K562 (cell line): ENCODE results near the gene TOM1L1. TPM values are rescaled to one million over a fixed set of nuclear protein-coding genes. Genes with fewer than 3 reads are reported as not detected.

Experiments used
- ATAC-seq: fragments of 200-7000 bp; cut with Tn5 transposase; 3 replicates; pipeline ENCODE4 v1.9.1; 2020; ENCODE audit warnings: moderate library complexity
- BruUV-seq: library from RNA; stranded (reverse); fragments of 400-500 nt; replicated peaks from 2 replicates; lab custom pipeline; 2021; lab: Mats Ljungman, UMichigan
- CTCF ChIA-PET: fragments of 300-600 bp; formaldehyde crosslinking; extraction: SDS; loops from one replicate; lab custom pipeline; 2021; ENCODE audit warnings: low intra/inter-chr PET ratio; lab: Yijun Ruan, JAX
- POLR2A ChIA-PET: fragments of 300-600, 350-650 bp; sonication (Branson Sonifier 250); formaldehyde crosslinking; extraction: SDS; loops from one replicate; lab custom pipeline; 2021; ENCODE audit warnings: antibody characterized with exemption, inconsistent platforms; lab: Yijun Ruan, JAX
- DNase-seq, 4 experiments: peaks; one replicate each; pipeline versions ENCODE4 v3.0.0 to v3.0.0-alpha.2; 2011 to 2018; ENCODE audit warnings: low spot score in 3 of 4, mixed read lengths in 3 of 4; ENCODE audit errors: extremely low read depth in 1 of 4
- FAIRE-seq: peaks from 2 replicates; lab custom pipeline; 2011; peaks lifted over from hg19 to GRCh38; lab: Jason Lieb, UNC
- H2AFZ ChIP-seq: 2 replicates; pipeline ENCODE4 v1.6.0; 2011; ENCODE audit warnings: low read depth, low read length, control low read depth, inconsistent platforms
- H3K27ac ChIP-seq: fragments of 200-600 bp; 3 replicates; pipeline ENCODE4 v1.8.0; 2011; ENCODE audit warnings: low read depth, mild to moderate bottlenecking, control low read depth, inconsistent platforms, low read length, moderate library complexity, mixed read lengths; ENCODE audit errors: extremely low read depth
- H3K27me3 ChIP-seq, 2 experiments: fragments of 300-600 bp in 1 of 2; 2 replicates in 1 of 2; 3 replicates in 1 of 2; pipeline versions ENCODE4 v1.6.0 to v1.8.0; 2011; ENCODE audit warnings: inconsistent platforms in 2 of 2, low read length in 2 of 2, mild to moderate bottlenecking in 1 of 2, mixed read lengths in 1 of 2, moderate library complexity in 1 of 2; ENCODE audit not compliant: control insufficient read depth in 2 of 2, insufficient read depth in 2 of 2
- H3K36me3 ChIP-seq: fragments of 300-600 bp; 3 replicates; pipeline ENCODE4 v1.8.0; 2011; ENCODE audit warnings: mild to moderate bottlenecking, low read length, inconsistent platforms; ENCODE audit not compliant: control insufficient read depth, insufficient read depth
- H3K4me1 ChIP-seq, 2 experiments: fragments of 200-600 bp in 1 of 2; replicated peaks in 1 of 2; 2 replicates in 1 of 2; 3 replicates in 1 of 2; pipeline versions ENCODE4 v1.5.1 to v1.8.0; 2011; ENCODE audit warnings: inconsistent platforms in 2 of 2, low read length in 2 of 2, mild to moderate bottlenecking in 1 of 2, mixed read lengths in 1 of 2, moderate library complexity in 1 of 2; ENCODE audit not compliant: control insufficient read depth in 2 of 2, insufficient read depth in 2 of 2
- H3K4me2 ChIP-seq: 2 replicates; pipeline ENCODE4 v1.6.1; 2011; ENCODE audit warnings: low read length, control low read depth, inconsistent platforms, mixed read lengths; ENCODE audit not compliant: insufficient read depth
- H3K4me3 ChIP-seq: fragments of 200-600 bp; sonication (generic), shearing (Covaris generic); 2 replicates; pipeline ENCODE4 v1.5.1; 2016; ENCODE audit warnings: control low read depth, inconsistent platforms
- H3K79me2 ChIP-seq: fragments of 200-600 bp; 3 replicates; pipeline ENCODE4 v1.8.0; 2011; ENCODE audit warnings: low read length, inconsistent platforms; ENCODE audit not compliant: control insufficient read depth, insufficient read depth
- H3K9ac ChIP-seq, 2 experiments: 2 replicates each; pipeline versions ENCODE4 v1.6.0 to v1.6.1; 2011; ENCODE audit warnings: low read depth in 2 of 2, low read length in 2 of 2, control low read depth in 1 of 2, inconsistent platforms in 1 of 2, mild to moderate bottlenecking in 1 of 2, mixed read lengths in 1 of 2; ENCODE audit not compliant: insufficient read depth in 1 of 2
- H3K9me1 ChIP-seq: one replicate; pipeline ENCODE4 v1.6.0; 2011; ENCODE audit warnings: inconsistent platforms, mild to moderate bottlenecking, low read length, moderate library complexity; ENCODE audit not compliant: control insufficient read depth, insufficient read depth
- H3K9me3 ChIP-seq: replicated peaks from 2 replicates; pipeline ENCODE4 v1.5.1; 2011; ENCODE audit warnings: low read depth, low read length, inconsistent platforms; ENCODE audit not compliant: control insufficient read depth, insufficient read depth
- H4K20me1 ChIP-seq: replicated peaks from 2 replicates; pipeline ENCODE4 v1.6.1; 2011; ENCODE audit warnings: low read length, inconsistent platforms, mixed read lengths; ENCODE audit not compliant: control insufficient read depth, insufficient read depth
- CHD2 ChIP-seq: IDR thresholded peaks from 2 replicates; pipeline ENCODE4 v1.6.1; 2011; ENCODE audit warnings: low read depth, low read length
- KLF13 ChIP-seq: fragments of 450-650 bp; IDR thresholded peaks from 2 replicates; pipeline ENCODE4 v1.6.1; 2016; ENCODE audit warnings: missing genetic modification characterization, low read depth, mild to moderate bottlenecking, missing compliant biosample characterization, moderate library complexity, borderline replicate concordance
- PREB ChIP-seq: sonication (generic); formaldehyde crosslinking; IDR thresholded peaks from 2 replicates; pipeline ENCODE4 v1.8.1; 2023; ENCODE audit warnings: mild to moderate bottlenecking, missing genetic modification reagents
- PURB ChIP-seq: sonication (generic); formaldehyde crosslinking; IDR thresholded peaks from 2 replicates; pipeline ENCODE4 v1.9.0; 2021; ENCODE audit warnings: low read depth, mild to moderate bottlenecking, missing genetic modification reagents
- SMAD2 ChIP-seq: fragments of 150-350 bp; IDR thresholded peaks from 2 replicates; pipeline ENCODE4 v1.6.1; 2014; ENCODE audit warnings: low read depth, mild to moderate bottlenecking, low read length
- STAG1 ChIP-seq: sonication (generic); formaldehyde crosslinking; IDR thresholded peaks from 2 replicates; pipeline ENCODE4 v1.5.0; 2020; ENCODE audit warnings: missing genetic modification reagents, borderline replicate concordance
- ZNF518B ChIP-seq: fragments of 250-450 bp; sonication (Bioruptor Pico); IDR thresholded peaks from 2 replicates; pipeline ENCODE4 v1.5.0; 2021; ENCODE audit warnings: mild to moderate bottlenecking, moderate library complexity
- ZNF561 ChIP-seq: fragments of 450-650 bp; formaldehyde crosslinking; conservative IDR thresholded peaks from 2 replicates; pipeline ENCODE4 v1.4.0; 2020; ENCODE audit warnings: mild to moderate bottlenecking, moderate library complexity
- WGBS: fragments of 100-300 bp; shearing (Covaris generic); methylation state at CpG from one replicate; pipeline ENCODE4 v1.1.6; 2016; ENCODE audit warnings: low coverage, mixed read lengths; ENCODE audit not compliant: insufficient coverage; ENCODE audit errors: missing lambda C conversion rate; 5-methylcytosine and 5-hydroxymethylcytosine counted together
- in situ Hi-C: fragments of 300-500 bp; cut with MboI; formaldehyde crosslinking; loops from 4 replicates; pipeline ENCODE4 v1.15.0; 2018; ENCODE audit warnings: inconsistent platforms, mixed read lengths
- intact Hi-C: fragments of 100-400 bp; cut with micrococcal nuclease; formaldehyde crosslinking; loops from 2 replicates; pipeline ENCODE4 v1.14.2; 2022
- polyA plus RNA-seq, 8 experiments: library from polyadenylated mRNA; depleted of rRNA in 4 of 8; stranded (reverse) in 5 of 8; unstranded in 3 of 8; fragments of >200 nt; fragmentation: Nextera tagmentation in 2 of 8; fragmentation: Illumina TruSeq in 1 of 8; extraction: Ambion mirVana in 2 of 8; extraction: Trizol in 1 of 8; gene quantifications; 2 replicates each; pipeline versions ENCODE4 v1.2.1 to v1.2.3, GENCODE V29; 2011 to 2014; ENCODE audit warnings: inconsistent platforms in 1 of 8, missing spikeins in 1 of 8
- total RNA-seq, 7 experiments: library from RNA; depleted of rRNA in 6 of 7; stranded (reverse); fragments of >200 nt in 6 of 7; fragmentation: Illumina TruSeq in 2 of 7; extraction: Trizol in 2 of 7; gene quantifications; 2 replicates each; pipeline versions ENCODE4 v1.2.1 to v1.2.3, GENCODE V29; 2011 to 2021; ENCODE audit warnings: low replicate concordance in 1 of 7
- TF ChIP-seq, protein P1 (sequence below), 2 experiments: IDR thresholded peaks in 1 of 2; conservative IDR thresholded peaks in 1 of 2; 2 replicates each; pipeline ENCODE4 v1.6.1; 2016; ENCODE audit warnings: low read depth in 2 of 2, mild to moderate bottlenecking in 1 of 2, missing compliant biosample characterization in 1 of 2, missing genetic modification characterization in 1 of 2, moderate library complexity in 1 of 2
- TF ChIP-seq, protein P2 (sequence below): fragments of 250-450 bp; sonication (Bioruptor Pico); IDR thresholded peaks from 2 replicates; pipeline ENCODE4 v1.8.0; 2021; ENCODE audit warnings: moderate library complexity, mild to moderate bottlenecking, inconsistent platforms

Gene TOM1L1
- total and polyA plus RNA-seq, 9 of the 15 experiments (the other 6 are each of a cell fraction or from before 2014, with no cell fraction given) = 21.3 to 74.3 (median 31.0) TPM

GRCh38 chr17:54941285-54941684 lies 40.6 kb downstream of the TOM1L1 start:
- no peak for TF ChIP-seq ZNF518B (CRISPR knock-in tag)
- TF ChIP-seq SMAD2 = no peak
- no peak for TF ChIP-seq KLF13
- TF ChIP-seq CHD2 = no peak
- no peak for TF ChIP-seq PURB (CRISPR knock-in tag)
- TF ChIP-seq, protein P1, sequence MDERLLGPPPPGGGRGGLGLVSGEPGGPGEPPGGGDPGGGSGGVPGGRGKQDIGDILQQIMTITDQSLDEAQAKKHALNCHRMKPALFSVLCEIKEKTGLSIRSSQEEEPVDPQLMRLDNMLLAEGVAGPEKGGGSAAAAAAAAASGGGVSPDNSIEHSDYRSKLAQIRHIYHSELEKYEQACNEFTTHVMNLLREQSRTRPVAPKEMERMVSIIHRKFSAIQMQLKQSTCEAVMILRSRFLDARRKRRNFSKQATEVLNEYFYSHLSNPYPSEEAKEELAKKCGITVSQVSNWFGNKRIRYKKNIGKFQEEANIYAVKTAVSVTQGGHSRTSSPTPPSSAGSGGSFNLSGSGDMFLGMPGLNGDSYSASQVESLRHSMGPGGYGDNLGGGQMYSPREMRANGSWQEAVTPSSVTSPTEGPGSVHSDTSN (CRISPR knock-in tag; IDR thresholded peaks at IDR 0.05; ENCODE audit: low read depth) = no peak
- TF ChIP-seq, protein P1 (tag; conservative IDR thresholded peaks at IDR 0.05; ENCODE audit: low read depth) = no peak
- TF ChIP-seq, protein P2, sequence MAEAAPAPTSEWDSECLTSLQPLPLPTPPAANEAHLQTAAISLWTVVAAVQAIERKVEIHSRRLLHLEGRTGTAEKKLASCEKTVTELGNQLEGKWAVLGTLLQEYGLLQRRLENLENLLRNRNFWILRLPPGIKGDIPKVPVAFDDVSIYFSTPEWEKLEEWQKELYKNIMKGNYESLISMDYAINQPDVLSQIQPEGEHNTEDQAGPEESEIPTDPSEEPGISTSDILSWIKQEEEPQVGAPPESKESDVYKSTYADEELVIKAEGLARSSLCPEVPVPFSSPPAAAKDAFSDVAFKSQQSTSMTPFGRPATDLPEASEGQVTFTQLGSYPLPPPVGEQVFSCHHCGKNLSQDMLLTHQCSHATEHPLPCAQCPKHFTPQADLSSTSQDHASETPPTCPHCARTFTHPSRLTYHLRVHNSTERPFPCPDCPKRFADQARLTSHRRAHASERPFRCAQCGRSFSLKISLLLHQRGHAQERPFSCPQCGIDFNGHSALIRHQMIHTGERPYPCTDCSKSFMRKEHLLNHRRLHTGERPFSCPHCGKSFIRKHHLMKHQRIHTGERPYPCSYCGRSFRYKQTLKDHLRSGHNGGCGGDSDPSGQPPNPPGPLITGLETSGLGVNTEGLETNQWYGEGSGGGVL (CRISPR knock-in tag) = no peak
- TF ChIP-seq PREB (CRISPR knock-in tag) = no peak
- no peak for TF ChIP-seq ZNF561 (CRISPR knock-in tag)
- no peak for TF ChIP-seq STAG1 (CRISPR knock-in tag)
- TF ChIP-seq, all 486 proteins: peak for 0
- Histone ChIP-seq H4K20me1 (no peaks in the 10 kb centered on the region), H3K4me3 (no peak overlapping the region), H3K9me1 (no peaks in the 10 kb centered on the region), H3K4me1 (peaks cover 0 to 3% of the 10 kb centered on the region in 2 experiments; a peak in 2 of 5 replicates), H3K79me2 (no peaks in the 10 kb centered on the region), H3K27me3 (no peaks in the 10 kb centered on the region), H3K4me2 (no peak overlapping the region), H3K9me3 (no peaks in the 10 kb centered on the region), H3K27ac (no peak overlapping the region), H2AFZ (no peak overlapping the region), H3K9ac (no peak overlapping the region), H3K36me3 (peaks cover 28% of the 10 kb centered on the region; the same call in 1 of the 3 replicates)
- DNase-seq (no peak), FAIRE-seq (no peak), ATAC-seq (no peak)
- ChIA-PET POLR2A (no interaction called here), CTCF (no interaction called here)
- WGBS = 85% methylated on average over 1 of the region's 1 CpG
- intact Hi-C loops (no loop called here), in situ Hi-C loops (no loop called here)
- no TSS peak for BruUV-seq
